Stimulated activated CD4-positive, alpha-beta T cell treated with anti-CD3 and anti-CD28 coated beads, Interleukin-4, amount 100 ng/mL, for 4 hours (primary cell): ENCODE measurements around the gene GPX8.
A peak's percentile ranks its signal among the peaks of the same experiment; 100 is the strongest.

ENCODE experiments used
- DNase-seq, 2 experiments: peaks; one replicate each; pipeline ENCODE4 v3.0.0-alpha.2; 2020

GPX8 gene, protein sequence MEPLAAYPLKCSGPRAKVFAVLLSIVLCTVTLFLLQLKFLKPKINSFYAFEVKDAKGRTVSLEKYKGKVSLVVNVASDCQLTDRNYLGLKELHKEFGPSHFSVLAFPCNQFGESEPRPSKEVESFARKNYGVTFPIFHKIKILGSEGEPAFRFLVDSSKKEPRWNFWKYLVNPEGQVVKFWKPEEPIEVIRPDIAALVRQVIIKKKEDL

GRCh38 chr5:55159763-55160492 lies at the start of gene GPX8:
Gene GPX8 (plus strand): TSS chr5:55160171. CDS start chr5:55160193, 22 bp downstream.
- no peak for DNase-seq

- DNase-seq: no peak
Measured at GRCh38 chr5:55110217-55110616, 49.8 kb upstream of the GPX8 start.

GRCh38 chr5:55113327-55113726 lies 46.6 kb upstream of the GPX8 start:
- no peak for DNase-seq

DNA sequence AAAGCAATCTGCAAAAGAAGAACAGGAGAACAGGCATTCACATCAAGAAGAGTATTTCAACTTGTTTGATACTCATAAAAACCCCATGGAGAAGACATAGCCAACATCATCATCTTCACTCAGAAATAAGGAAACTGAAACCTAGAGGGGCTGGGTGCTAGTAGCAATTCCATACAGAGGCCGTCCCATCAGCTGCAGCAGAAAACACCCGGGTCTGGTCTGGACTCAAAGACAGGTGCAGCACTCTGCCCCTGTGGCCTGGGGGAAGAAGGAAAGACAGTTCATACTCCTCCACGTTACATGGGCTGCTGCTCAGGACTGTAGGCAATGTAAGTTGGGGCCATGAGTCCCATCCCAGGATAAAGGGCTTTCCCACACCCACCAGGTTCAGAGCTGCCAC lies 45.9 kb upstream of the GPX8 start:
- no peak for DNase-seq

DNA sequence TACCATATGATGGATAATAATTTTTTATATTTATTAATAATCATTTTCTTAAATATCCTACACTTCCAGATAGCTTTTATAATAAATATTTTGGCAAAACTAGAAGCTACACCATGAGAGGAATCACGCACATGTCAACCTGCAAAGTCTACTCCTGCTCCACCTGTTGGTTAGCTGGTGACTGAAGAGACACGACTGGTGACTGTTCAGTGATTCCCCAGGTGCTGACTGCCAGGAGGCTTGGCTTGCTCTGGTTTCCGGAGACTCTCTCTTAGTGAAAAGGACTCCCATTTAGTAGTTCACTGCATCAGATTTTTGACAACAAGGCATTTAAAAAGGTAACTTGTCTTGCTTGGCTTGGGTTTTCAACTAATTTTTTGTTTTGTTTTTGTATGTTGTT lies 36.6 kb upstream of the GPX8 start:
- DNase-seq: no peak

DNA sequence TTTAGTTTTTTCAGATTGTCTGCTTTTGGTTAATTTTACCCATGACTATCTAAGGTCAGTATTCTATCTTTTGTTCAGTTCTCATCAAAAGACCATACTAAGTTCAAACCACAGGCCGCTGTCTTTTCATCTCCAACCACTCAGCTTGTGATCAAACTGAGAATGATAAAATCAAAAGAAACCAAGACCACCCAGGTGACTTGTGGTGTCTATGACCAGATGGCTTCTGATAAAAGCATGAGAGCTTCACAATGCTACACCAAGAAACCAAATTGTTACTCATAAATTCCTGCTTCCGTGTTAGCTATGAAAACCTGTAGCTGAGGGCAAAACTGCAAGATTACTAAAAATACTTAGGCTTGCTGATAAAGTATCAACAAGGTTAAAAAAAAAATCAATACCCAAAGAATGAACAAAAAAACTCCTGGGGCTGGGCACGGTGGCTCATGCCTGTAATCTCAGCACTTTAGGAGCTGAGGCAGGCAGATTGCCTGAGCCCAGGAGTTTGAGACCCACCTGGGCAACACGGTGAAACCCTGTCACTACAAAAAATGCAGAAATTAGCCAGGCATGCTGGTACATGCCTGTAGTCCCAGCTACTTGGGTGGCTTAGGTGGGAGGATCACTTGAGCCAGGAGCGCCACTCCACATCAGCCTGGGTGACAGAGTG lies 25.8 kb upstream of the GPX8 start:
- no peak for DNase-seq

DNA sequence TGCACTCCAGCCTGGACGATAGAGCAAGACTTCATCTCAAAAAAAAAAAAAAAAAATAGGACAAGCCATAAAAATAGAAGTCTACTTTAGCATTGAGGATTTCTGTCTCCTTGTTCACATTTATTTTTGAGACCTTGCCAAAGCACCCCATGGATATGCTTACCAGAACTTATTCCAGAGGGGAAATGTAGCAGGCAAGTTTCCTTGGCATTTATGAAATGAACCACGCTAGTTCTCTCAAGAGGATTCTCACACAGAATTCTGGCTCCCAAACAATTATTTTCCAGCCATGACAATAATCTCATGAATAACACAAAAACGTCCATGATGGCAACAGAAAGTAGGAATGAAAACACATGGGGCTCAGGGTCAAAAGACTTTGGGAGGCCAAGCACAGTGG lies 23.4 kb upstream of the GPX8 start:
- DNase-seq: no peak

GRCh38 chr5:55140908-55141665 lies 18.9 kb upstream of the GPX8 start:
- DNase-seq: no peak

- no peak for DNase-seq
Measured at GRCh38 chr5:55141945-55142690, 17.9 kb upstream of the GPX8 start.

- DNase-seq: no peak
Measured at GRCh38 chr5:55143624-55144023, 16.3 kb upstream of the GPX8 start.

DNA sequence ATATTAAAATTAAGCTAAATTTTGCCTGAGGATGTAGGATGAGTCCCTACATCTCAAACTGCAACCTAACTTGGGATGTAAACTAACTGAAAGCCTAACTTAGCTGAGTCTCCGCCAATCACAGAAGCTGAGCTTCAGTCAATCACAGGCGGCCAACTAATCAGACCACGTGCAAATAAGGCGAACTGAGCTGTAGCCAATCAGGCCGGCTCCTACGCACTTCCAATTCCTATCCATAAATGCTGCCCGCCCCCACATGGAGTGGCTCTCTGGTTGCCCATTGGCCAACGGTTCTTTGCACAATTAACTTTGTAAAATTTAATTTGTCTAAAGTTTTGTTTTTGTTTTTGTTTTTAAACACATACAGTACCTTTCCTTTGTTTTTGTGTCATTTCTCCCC lies 13.9 kb upstream of the GPX8 start:
- no peak for DNase-seq

- DNase-seq: peak; percentile 70 to 79
Measured at GRCh38 chr5:55146543-55147151, 13.3 kb upstream of the GPX8 start.

DNA sequence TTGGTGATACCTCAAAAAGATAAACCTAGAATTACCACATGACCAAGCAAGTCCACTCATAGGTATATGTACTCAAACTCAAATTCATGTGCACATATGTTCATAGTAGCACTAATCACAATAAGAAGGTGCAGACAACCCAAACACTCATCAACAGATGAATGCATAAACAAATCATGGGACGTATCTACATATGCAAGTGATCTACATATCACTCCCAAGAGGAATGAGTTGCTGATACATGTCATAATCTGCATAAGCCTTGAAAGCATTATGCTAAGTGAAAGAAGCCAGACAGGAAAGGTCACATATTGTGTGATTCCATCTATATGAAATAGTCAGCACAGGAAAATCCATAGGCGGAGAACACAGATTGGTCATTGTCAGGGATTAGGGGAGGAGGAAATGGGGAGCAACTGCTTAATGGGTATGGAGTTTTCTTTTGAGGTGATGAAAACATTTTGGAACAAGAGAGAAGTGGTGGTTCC lies 10.6 kb upstream of the GPX8 start:
- DNase-seq: no peak

DNA sequence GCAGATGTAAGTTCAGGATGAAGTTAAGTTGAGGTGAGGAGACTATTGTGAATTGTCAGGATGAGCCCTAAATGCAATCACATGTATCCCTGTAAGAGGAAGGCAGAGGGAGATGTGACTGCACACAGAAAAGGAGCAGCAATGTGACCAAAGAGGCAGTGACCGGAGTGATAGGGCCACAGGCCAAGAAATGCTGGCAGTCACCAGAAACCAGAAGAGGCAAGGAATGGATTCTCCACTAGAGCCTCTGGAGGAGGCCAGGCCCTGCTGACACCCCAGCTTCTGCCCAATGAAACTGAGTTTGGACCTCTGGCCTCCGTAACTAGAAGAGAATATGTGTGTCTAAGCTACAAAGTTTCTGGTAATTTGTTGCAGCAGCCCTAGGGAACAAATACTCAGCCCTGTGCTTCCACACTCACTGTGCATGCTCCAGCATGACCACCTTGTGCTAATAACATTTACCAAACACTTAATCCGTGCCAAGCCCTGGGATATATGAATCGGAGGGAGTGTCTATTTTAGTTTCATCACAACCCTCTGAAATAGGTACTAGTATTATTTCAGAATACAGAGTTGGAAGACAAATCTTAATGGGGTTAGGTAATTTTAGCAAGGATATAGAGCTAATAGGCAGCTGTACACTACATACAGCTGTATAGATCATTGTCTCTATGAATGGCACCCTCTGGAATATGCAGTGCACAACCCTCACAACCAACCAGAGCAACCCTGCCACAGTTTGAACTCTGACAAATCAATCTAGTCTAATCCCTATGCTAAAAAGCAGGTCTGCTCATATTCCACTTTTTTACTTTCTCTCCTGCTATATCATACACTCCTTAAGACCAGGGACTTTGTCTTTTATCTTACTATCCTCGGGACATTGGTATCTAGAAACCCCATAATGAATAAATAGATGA lies 7.8 kb upstream of the GPX8 start:
- no peak for DNase-seq

DNA sequence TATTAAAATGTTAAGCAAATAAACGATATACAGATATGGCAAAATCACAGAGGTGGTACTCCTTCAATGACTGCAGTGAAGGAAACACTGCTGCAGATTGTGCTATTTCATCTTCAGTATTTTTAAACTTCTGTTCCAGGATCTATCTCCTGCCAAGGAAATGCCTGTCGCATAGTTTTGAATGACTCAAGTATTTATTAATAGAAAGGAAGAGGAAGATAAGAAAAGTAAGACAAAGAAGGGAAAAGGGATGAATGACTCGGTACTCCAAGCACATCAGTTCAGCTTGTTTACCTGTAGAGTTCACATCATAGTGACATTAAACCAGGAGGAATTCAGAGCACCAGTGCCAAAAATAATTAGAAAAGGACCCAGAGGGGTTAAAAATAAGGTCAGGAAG lies 5.1 kb upstream of the GPX8 start:
- DNase-seq: no peak

DNA sequence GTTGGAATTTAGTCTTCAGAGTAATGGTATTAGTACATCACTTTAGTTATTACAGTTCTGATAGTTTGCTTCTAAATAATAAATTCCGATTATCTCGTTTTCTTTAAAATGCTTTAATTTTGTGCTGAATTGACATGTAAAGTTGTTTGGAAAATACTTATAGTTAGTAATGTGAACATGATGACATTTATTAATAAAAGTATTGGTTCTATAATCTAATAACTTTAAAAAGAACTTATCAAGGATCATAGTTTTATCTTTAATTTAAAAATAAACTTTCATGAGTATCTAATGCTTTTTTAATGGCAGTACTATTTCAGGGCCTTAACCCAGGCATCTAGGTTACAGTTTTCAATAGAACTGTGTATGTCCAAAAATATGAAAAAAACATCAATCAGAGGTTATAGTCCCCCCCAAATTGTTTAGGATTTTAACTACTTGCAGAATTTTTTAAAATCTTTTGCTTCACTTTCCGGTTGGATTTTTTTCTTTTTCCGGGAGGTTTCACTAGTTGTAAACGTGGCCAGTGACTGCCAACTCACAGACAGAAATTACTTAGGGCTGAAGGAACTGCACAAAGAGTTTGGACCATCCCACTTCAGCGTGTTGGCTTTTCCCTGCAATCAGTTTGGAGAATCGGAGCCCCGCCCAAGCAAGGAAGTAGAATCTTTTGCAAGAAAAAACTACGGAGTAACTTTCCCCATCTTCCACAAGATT lies 680 bp downstream of the GPX8 start:
- no peak for DNase-seq

- DNase-seq: no peak
Measured at GRCh38 chr5:55162666-55163065, 2.7 kb downstream of the GPX8 start.

DNA sequence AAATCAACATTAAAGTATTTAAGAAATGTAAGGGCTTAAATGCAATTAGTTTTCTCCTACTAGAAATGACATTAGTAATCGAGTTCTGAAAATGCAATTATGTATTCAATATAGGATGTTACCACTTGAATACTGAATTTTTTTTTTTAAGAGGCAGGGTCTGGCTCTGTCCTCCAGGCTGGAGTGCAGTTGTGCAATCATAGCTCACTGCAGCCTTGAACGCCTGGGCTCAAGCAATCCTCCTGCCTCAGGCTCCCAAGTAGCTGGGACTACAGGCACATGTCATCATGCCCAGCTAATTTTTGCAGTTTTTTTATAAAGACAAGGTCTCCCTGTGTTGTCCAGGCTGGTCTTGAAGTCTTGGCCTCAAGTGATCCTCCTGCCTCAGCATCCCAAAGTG lies 11.5 kb downstream of the GPX8 start:
- no peak for DNase-seq

DNA sequence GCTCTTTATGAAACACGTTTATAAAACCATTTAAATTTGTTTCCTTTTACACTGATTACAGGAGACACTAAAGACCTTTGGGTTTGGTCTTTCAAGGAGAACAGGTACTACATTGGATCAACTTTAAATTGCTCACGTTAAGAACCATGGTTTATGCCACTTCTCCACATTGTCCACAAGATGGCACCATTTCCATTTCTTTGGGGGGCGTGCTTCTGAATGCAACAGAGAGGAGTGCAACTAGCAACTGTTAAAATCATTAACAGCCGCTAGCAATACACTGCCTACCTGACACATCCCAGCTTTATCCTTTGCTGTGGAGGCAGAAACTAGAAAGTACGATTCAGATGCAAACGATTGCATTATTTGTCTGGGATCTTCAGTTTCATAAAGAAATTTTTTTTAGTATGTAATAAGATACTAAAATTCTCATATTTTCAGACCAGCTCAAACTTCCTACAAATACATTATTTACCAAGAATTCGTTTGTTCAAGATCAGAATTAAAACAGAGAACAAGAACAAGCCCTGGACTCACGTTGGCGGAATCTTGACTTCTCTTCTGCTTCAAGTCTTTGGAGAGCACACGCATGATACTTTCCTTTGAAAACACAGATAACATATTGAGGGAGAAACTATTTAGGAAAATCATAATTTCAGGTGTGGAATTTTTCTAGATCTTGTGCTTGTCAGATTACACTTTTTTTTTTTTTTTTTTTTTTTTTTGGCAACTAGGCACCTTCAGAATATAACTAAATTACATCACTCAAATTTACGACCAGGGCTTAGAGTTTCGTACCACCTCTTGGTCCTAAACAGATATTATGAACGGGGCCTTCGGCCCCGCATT lies 12.3 kb downstream of the GPX8 start:
- DNase-seq: peak in 1 of 2 experiments; percentile 60
